IMR-90 (cell line): ENCODE data around the gene UQCRC1. TPM values are rescaled to one million over a fixed set of nuclear protein-coding genes. Genes with fewer than 3 reads are reported as not detected.

Experiments used
- ATAC-seq: fragments of 200-7000 bp; cut with Tn5 transposase; 2 replicates; pipeline ENCODE4 v1.9.1; 2020; ENCODE audit warnings: low read depth, mild to moderate bottlenecking, moderate library complexity
- BruUV-seq: library from RNA; stranded (reverse); fragments of 400-500 nt; replicated peaks from 2 replicates; lab custom pipeline; 2021; lab: Mats Ljungman, UMichigan
- CTCF ChIA-PET: fragments of 300-600 bp; formaldehyde crosslinking; extraction: SDS; loops from one replicate; lab custom pipeline; 2021; ENCODE audit warnings: antibody characterized with exemption; lab: Yijun Ruan, JAX
- POLR2A ChIA-PET: fragments of 300-600 bp; sonication (Branson Sonifier 250); formaldehyde crosslinking; loops from one replicate; lab custom pipeline; 2022; ENCODE audit warnings: antibody characterized with exemption; ENCODE audit not compliant: unreplicated experiment; lab: Charles Lee
- DNase-seq: peaks from one replicate; pipeline ENCODE4 v3.0.0; 2013
- H2AFZ ChIP-seq: replicated peaks from 2 replicates; pipeline ENCODE3; 2013; ENCODE audit warnings: low read length, mild to moderate bottlenecking; ENCODE audit not compliant: poor library complexity
- H2AK5ac ChIP-seq: 2 replicates; pipeline ENCODE4 v1.6.1; 2013; ENCODE audit warnings: low read depth, low read length, inconsistent platforms
- H2AK9ac ChIP-seq: replicated peaks from 2 replicates; pipeline ENCODE3; 2013; ENCODE audit warnings: mild to moderate bottlenecking, low read depth, low read length, moderate library complexity; ENCODE audit not compliant: poor library complexity
- H2BK120ac ChIP-seq: 2 replicates; pipeline ENCODE4 v1.6.1; 2013; ENCODE audit warnings: low read depth, low read length, inconsistent platforms
- H2BK15ac ChIP-seq: 3 replicates; pipeline ENCODE4 v1.6.1; 2013; ENCODE audit warnings: low read depth, low read length, inconsistent platforms
- H2BK20ac ChIP-seq: 2 replicates; pipeline ENCODE4 v1.6.1; 2013; ENCODE audit warnings: low read depth, mild to moderate bottlenecking, inconsistent platforms, low read length, moderate library complexity
- H2BK5ac ChIP-seq: 2 replicates; pipeline ENCODE4 v1.6.1; 2013; ENCODE audit warnings: mild to moderate bottlenecking, low read depth, low read length, inconsistent platforms; ENCODE audit not compliant: poor library complexity, severe bottlenecking
- H3K14ac ChIP-seq: replicated peaks from 2 replicates; pipeline ENCODE4 v1.6.1; 2013; ENCODE audit warnings: low read depth, low read length, inconsistent platforms
- H3K18ac ChIP-seq: 2 replicates; pipeline ENCODE4 v1.6.1; 2013; ENCODE audit warnings: low read depth, low read length, control low read depth
- H3K23ac ChIP-seq: 2 replicates; pipeline ENCODE4 v1.6.1; 2013; ENCODE audit warnings: low read depth, low read length, inconsistent platforms
- H3K27ac ChIP-seq: 2 replicates; pipeline ENCODE4 v1.5.1; 2013; ENCODE audit warnings: mild to moderate bottlenecking, control low read depth, low read length; ENCODE audit not compliant: insufficient read depth
- H3K27me3 ChIP-seq: 2 replicates; pipeline ENCODE4 v1.6.1; 2013; ENCODE audit warnings: low read length; ENCODE audit not compliant: control insufficient read depth, insufficient read depth
- H3K36me3 ChIP-seq: 2 replicates; pipeline ENCODE4 v1.6.1; 2013; ENCODE audit warnings: low read length, mixed read lengths; ENCODE audit not compliant: control insufficient read depth, insufficient read depth
- H3K4ac ChIP-seq: 2 replicates; pipeline ENCODE4 v1.6.1; 2013; ENCODE audit warnings: low read depth, low read length, inconsistent platforms
- H3K4me1 ChIP-seq: 2 replicates; pipeline ENCODE4 v1.6.1; 2013; ENCODE audit warnings: low read length, mixed read lengths; ENCODE audit not compliant: control insufficient read depth, insufficient read depth
- H3K4me2 ChIP-seq: 2 replicates; pipeline ENCODE4 v1.6.1; 2013; ENCODE audit warnings: low read depth, mild to moderate bottlenecking, control low read depth, low read length, moderate library complexity
- H3K4me3 ChIP-seq: 2 replicates; pipeline ENCODE4 v1.5.1; 2013; ENCODE audit warnings: low read depth, mild to moderate bottlenecking, control low read depth, low read length, moderate library complexity; ENCODE audit not compliant: insufficient read depth
- H3K56ac ChIP-seq: 2 replicates; pipeline ENCODE4 v1.6.1; 2013; ENCODE audit warnings: low read length, inconsistent platforms; ENCODE audit not compliant: insufficient read depth; ENCODE audit errors: extremely low read depth
- H3K79me1 ChIP-seq, 2 experiments: 2 replicates each; pipeline ENCODE4 v1.6.1; 2013; ENCODE audit warnings: low read length in 2 of 2, inconsistent platforms in 1 of 2, low read depth in 1 of 2
- H3K9ac ChIP-seq: 2 replicates; pipeline ENCODE4 v1.6.1; 2013; ENCODE audit warnings: low read depth, low read length, control low read depth
- H3K9me1 ChIP-seq: 2 replicates; pipeline ENCODE4 v1.6.1; 2013; ENCODE audit warnings: low read length, inconsistent platforms; ENCODE audit not compliant: insufficient read depth
- H3K9me3 ChIP-seq: 2 replicates; pipeline ENCODE4 v1.6.1; 2013; ENCODE audit warnings: low read length; ENCODE audit not compliant: control insufficient read depth, insufficient read depth
- H4K20me1 ChIP-seq: 2 replicates; pipeline ENCODE4 v1.6.1; 2013; ENCODE audit warnings: low read length, inconsistent platforms; ENCODE audit not compliant: insufficient read depth
- H4K5ac ChIP-seq: 2 replicates; pipeline ENCODE4 v1.6.1; 2013; ENCODE audit warnings: mild to moderate bottlenecking, low read depth, low read length, control low read depth
- H4K8ac ChIP-seq, 2 experiments: 2 replicates each; pipeline ENCODE4 v1.6.1; 2013; ENCODE audit warnings: low read depth in 2 of 2, low read length in 2 of 2, control low read depth in 1 of 2, inconsistent platforms in 1 of 2
- H4K91ac ChIP-seq: 2 replicates; pipeline ENCODE4 v1.6.1; 2013; ENCODE audit warnings: low read depth, low read length, inconsistent platforms; ENCODE audit not compliant: insufficient read depth
- BHLHE40 ChIP-seq: fragments of 150-350 bp; IDR thresholded peaks from 2 replicates; pipeline ENCODE4 v1.6.1; 2016; ENCODE audit warnings: mild to moderate bottlenecking, low read depth, low read length
- CEBPB ChIP-seq: IDR thresholded peaks from 2 replicates; pipeline ENCODE4 v1.6.1; 2012; ENCODE audit warnings: low read depth, low read length, improper control_type of control experiment
- CHD1 ChIP-seq: IDR thresholded peaks from 2 replicates; pipeline ENCODE4 v1.6.1; 2012; ENCODE audit warnings: low read depth, low read length, improper control_type of control experiment
- ELK1 ChIP-seq: fragments of 150-350 bp; IDR thresholded peaks from 2 replicates; pipeline ENCODE4 v1.6.1; 2016; ENCODE audit warnings: low read depth, mild to moderate bottlenecking, low read length, moderate library complexity, borderline replicate concordance
- RFX5 ChIP-seq: IDR thresholded peaks from 2 replicates; pipeline ENCODE4 v1.8.0; 2012; ENCODE audit warnings: low read depth, mild to moderate bottlenecking, low read length, moderate library complexity
- SMC3 ChIP-seq: fragments of 150-350 bp; IDR thresholded peaks from 2 replicates; pipeline ENCODE4 v1.6.1; 2016; ENCODE audit warnings: low read depth, mild to moderate bottlenecking, antibody characterized with exemption, low read length, moderate library complexity
- USF2 ChIP-seq: fragments of 150-350 bp; IDR thresholded peaks from 2 replicates; pipeline ENCODE4 v1.6.1; 2017; ENCODE audit warnings: mild to moderate bottlenecking, antibody characterized with exemption, low read length, low read depth
- WGBS, 2 experiments: methylation state at CpG; one replicate each; pipeline versions ENCODE4 v1.1.5 to v1.1.7; 2013; ENCODE audit warnings: missing lambda C conversion rate in 2 of 2; ENCODE audit not compliant: insufficient read length in 1 of 2; ENCODE audit errors: extremely low coverage in 2 of 2; 5-methylcytosine and 5-hydroxymethylcytosine counted together
- dilution Hi-C: fragments of 300-500 bp; cut with HindIII; formaldehyde crosslinking; loops from one replicate; pipeline ENCODE4 v1.14.3; 2018; ENCODE audit warnings: low sequenced_read_pairs; ENCODE audit not compliant: unreplicated experiment
- in situ Hi-C: fragments of 300-500 bp; cut with MboI; formaldehyde crosslinking; loops from 3 replicates; pipeline ENCODE4 v1.14.3; 2019; ENCODE audit warnings: low sequenced_read_pairs, inconsistent platforms, mixed read lengths
- intact Hi-C: fragments of 100-400 bp; cut with micrococcal nuclease; formaldehyde crosslinking; loops from 2 replicates; pipeline ENCODE4 v1.10.0; 2022
- polyA plus RNA-seq, 3 experiments: library from polyadenylated mRNA; depleted of rRNA; stranded (reverse); fragments of >200 nt; gene quantifications; 2 replicates each; pipeline ENCODE4 v1.2.3, GENCODE V29; 2012; ENCODE audit warnings: low replicate concordance in 1 of 3
- total RNA-seq: library from RNA; depleted of rRNA; stranded (reverse); fragments of >200 nt; gene quantifications from 2 replicates; pipeline ENCODE4 v1.2.3, GENCODE V29; 2012

Gene UQCRC1
- total and polyA plus RNA-seq, 2 of the 4 experiments (the other 2 are of a cell fraction), result 474 to 1,365 TPM

GRCh38 chr3:48601622-48601994 lies 7.8 kb downstream of the UQCRC1 start:
- ChIA-PET CTCF (interaction anchor here (1.3 kb wide), 1 partner anchor 69 kb away, joined by 3 read pairs; no protein-coding TSS in a partner anchor), POLR2A (no interaction called here)
- Histone ChIP-seq H3K4me2 (no peak overlapping the region), H2AK5ac (no peak overlapping the region), H2AK9ac (peak overlapping the region; percentile 44), H3K4me3 (no peak overlapping the region), H2AFZ (no peak overlapping the region), H3K56ac (no peak overlapping the region), H2BK15ac (no peak overlapping the region), H3K9me1 (peaks cover 29% of the 10 kb centered on the region), H3K4me1 (peaks cover 30% of the 10 kb centered on the region), H3K14ac (no peak overlapping the region), H3K36me3 (peaks cover 76% of the 10 kb centered on the region), H4K20me1 (peaks cover 26% of the 10 kb centered on the region), H2BK5ac (no peak overlapping the region), H3K27ac (no peak overlapping the region), H4K8ac (no peak overlapping the region), H2BK20ac (no peak overlapping the region), H3K23ac (no peak overlapping the region), H3K9ac (no peak overlapping the region), H3K27me3 (no peaks in the 10 kb centered on the region), H2BK120ac (no peak overlapping the region), H3K79me1 (peaks cover 20 to 78% of the 10 kb centered on the region in 2 experiments; a peak in 3 of 4 replicates), H3K18ac (no peak overlapping the region), H4K91ac (no peak overlapping the region), H3K4ac (no peak overlapping the region), H4K5ac (no peak overlapping the region), H3K9me3 (no peaks in the 10 kb centered on the region)
- ATAC-seq (no peak), DNase-seq (no peak)
- intact Hi-C loops, result no loop called here
- BruUV-seq, result no TSS peak
- no CpG with 5 or more reads among the region's 2 CpGs for WGBS, 2 experiments
- in situ Hi-C loops, result no loop called here
- dilution Hi-C loops, result no loop called here
- TF ChIP-seq SMC3, result no peak
- no peak for TF ChIP-seq CHD1
- TF ChIP-seq CEBPB, result no peak
- no peak for TF ChIP-seq RFX5
- no peak for TF ChIP-seq BHLHE40
- no peak for TF ChIP-seq ELK1
- no peak for TF ChIP-seq USF2
